ENCODE data around the gene SBNO1. TPM values are rescaled to one million over a fixed set of nuclear protein-coding genes. Genes with fewer than 3 reads are reported as not detected.
"Not testable (repeated sequence)": the region's sequence is repeated elsewhere in the genome, so short reads cannot be mapped to it uniquely, and the experiment has no call there.

SBNO1 gene
- total RNA-seq, 1 experiment from 2014 or later, result 43.8 TPM

DNA sequence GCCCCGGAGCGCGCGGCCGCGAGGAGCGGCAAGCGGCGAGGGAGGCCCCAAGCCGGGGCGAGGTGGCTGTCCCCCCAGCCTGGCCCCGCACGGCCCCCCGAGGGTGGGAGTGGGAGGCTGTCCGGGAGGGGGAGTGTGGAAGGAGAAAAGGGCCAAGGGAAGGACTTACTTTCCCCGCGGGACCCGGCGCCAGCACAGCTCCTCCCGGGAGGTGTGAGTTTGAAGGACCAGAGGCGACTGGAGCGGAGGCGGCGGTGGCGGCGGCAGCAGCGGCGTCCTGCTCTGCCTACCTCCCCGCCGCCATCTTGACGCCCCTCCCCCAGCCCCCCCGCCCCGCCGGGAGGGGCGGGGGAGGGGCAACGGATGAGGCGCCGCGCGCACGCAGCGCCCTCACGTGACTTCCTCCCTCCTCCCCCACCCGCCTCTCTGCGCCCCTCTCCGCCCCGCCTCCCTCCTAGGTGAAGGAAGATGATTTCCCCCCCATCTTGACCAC is at the start of gene SBNO1 (continued):
- TF ChIP-seq, protein P1, sequence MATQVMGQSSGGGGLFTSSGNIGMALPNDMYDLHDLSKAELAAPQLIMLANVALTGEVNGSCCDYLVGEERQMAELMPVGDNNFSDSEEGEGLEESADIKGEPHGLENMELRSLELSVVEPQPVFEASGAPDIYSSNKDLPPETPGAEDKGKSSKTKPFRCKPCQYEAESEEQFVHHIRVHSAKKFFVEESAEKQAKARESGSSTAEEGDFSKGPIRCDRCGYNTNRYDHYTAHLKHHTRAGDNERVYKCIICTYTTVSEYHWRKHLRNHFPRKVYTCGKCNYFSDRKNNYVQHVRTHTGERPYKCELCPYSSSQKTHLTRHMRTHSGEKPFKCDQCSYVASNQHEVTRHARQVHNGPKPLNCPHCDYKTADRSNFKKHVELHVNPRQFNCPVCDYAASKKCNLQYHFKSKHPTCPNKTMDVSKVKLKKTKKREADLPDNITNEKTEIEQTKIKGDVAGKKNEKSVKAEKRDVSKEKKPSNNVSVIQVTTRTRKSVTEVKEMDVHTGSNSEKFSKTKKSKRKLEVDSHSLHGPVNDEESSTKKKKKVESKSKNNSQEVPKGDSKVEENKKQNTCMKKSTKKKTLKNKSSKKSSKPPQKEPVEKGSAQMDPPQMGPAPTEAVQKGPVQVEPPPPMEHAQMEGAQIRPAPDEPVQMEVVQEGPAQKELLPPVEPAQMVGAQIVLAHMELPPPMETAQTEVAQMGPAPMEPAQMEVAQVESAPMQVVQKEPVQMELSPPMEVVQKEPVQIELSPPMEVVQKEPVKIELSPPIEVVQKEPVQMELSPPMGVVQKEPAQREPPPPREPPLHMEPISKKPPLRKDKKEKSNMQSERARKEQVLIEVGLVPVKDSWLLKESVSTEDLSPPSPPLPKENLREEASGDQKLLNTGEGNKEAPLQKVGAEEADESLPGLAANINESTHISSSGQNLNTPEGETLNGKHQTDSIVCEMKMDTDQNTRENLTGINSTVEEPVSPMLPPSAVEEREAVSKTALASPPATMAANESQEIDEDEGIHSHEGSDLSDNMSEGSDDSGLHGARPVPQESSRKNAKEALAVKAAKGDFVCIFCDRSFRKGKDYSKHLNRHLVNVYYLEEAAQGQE (IDR thresholded peaks at IDR 0.05; ENCODE audit: low read depth), result no peak
- TF ChIP-seq CEBPB (IDR thresholded peaks at IDR 0.05; ENCODE audit: low read depth), result no peak
- TF ChIP-seq POLR2A (IDR thresholded peaks at IDR 0.05; ENCODE audit: borderline replicate concordance, extremely low read depth, insufficient read depth, insufficient read length), result no peak
- TF ChIP-seq RAD21 (IDR thresholded peaks at IDR 0.05; ENCODE audit: low read depth), result no peak
- no peak for TF ChIP-seq EZH2 (IDR thresholded peaks at IDR 0.05)

DNA sequence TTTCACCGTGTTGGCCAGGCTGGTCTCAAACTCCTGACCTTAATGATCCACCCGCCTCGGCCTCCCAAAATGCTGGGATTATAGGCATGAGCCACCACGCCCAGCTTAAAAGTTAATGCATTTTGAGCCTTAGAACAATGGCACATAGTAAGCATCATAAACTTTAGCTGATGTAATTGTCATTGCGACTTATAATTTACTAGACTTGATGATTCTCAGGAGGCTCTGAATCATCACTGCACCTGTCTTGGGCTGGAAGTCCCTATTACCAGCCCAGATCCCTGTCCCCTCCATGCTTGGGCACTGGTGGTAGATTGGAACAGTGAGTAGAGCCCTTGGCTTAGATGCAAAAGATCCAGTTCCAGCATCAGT is 45.4 kb upstream of the SBNO1 start:
- ChIA-PET POLR2A (interaction anchor here (0.6 kb wide), 1 partner anchor 81 kb away, joined by 3 read pairs; no protein-coding TSS in a partner anchor), CTCF (no interaction called here), RAD21 (ENCODE audit: low non-redundant PET in 1 of 2, low total read pairs in 2 of 2, uncharacterized antibody in 2 of 2, unreplicated experiment in 2 of 2) (interaction anchor here in 1 of 2 experiments (0.8 kb wide), 1 partner anchor 42 kb away, joined by 3 read pairs; no protein-coding TSS in a partner anchor)
- no TSS peak for BruUV-seq (replicated peaks)
- no peaks in the 10 kb centered on the region for H4K20me1 ChIP-seq (ENCODE audit: insufficient read depth)
- H3K4me3 ChIP-seq (replicated peaks in 1 of 2; ENCODE audit: low read depth in 1 of 2, low read length in 2 of 2), result no peak overlapping the region
- no peak overlapping the region for H3K27ac ChIP-seq (ENCODE audit: low read depth, low read length)
- no peak for ATAC-seq
- no peaks in the 10 kb centered on the region for H3K27me3 ChIP-seq (ENCODE audit: insufficient read depth, low read length)
- H3K4me1 ChIP-seq (ENCODE audit: control insufficient read depth in 1 of 2, insufficient read depth in 2 of 2, low read length in 2 of 2), result no peaks in the 10 kb centered on the region
- H3K9me2 ChIP-seq (ENCODE audit: insufficient read depth), result no peaks in the 10 kb centered on the region
- intact Hi-C loops (cut with micrococcal nuclease), result no loop called here
- no peaks in the 10 kb centered on the region for H3K9me3 ChIP-seq (ENCODE audit: control insufficient read depth in 1 of 2, insufficient read depth in 1 of 2, low read depth in 1 of 2, low read length in 2 of 2)
- no peak overlapping the region for H3K4me2 ChIP-seq (ENCODE audit: low read length)
- H3K9ac ChIP-seq (ENCODE audit: low read length), result no peak overlapping the region
- peaks cover 0 to 13% of the 10 kb centered on the region in 2 experiments; a peak in 3 of 4 replicates for H3K36me3 ChIP-seq (ENCODE audit: control insufficient read depth in 1 of 2, insufficient read depth in 2 of 2, low read length in 2 of 2)
- no peaks in the 10 kb centered on the region for H3K79me2 ChIP-seq (ENCODE audit: insufficient read depth, low read length)
- no peak for DNase-seq (ENCODE audit: low read depth, low spot score)
- TF ChIP-seq RAD21 (IDR thresholded peaks at IDR 0.05; ENCODE audit: low read depth), result no peak
- peak; percentile 34; the same call in 1 of the 2 replicates for TF ChIP-seq POLR2AphosphoS5 (IDR thresholded peaks at IDR 0.05; ENCODE audit: low read depth, low read length)
- no peak overlapping the region for H2AFZ ChIP-seq (ENCODE audit: low read depth, low read length, poor library complexity, severe bottlenecking)

DNA sequence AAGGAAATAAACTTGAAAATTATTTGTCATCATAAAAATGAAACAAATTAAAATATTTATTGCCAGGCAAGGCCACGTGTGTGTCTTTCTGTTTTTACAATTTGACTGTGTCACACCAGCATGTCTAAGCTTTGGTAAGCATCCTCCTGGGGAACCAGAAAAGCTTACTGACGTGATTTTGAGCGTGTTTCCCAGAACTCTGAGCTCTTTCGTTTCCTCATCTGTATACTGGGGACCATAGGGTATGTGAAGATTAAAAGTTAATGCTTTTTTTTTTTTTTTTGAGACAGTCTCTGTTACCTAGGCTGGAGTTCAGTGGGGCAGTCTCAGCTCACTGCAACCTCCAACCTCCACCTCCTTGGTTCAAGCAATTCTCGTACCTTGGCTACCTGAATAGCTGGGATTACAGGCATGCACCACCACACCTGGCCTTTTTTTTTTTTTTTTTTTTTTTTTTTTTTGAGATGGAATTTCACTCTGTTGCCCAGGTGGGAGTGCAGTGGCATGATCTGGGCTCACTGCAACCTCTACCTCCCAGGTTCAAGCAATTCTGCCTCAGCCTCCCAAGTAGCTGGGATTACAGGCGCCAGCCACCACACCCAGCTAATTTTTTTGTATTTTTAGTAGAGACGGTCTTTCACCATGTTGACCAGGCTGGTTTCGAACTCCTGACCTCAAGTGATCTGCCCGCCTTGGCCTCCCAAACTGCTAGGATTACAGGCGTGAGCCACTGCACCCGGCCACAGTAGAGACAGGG is 44.8 kb upstream of the SBNO1 start:
- H3K27ac ChIP-seq (ENCODE audit: low read depth, low read length); H3K9me3 ChIP-seq (ENCODE audit: control insufficient read depth in 1 of 2, insufficient read depth in 1 of 2, low read depth in 1 of 2, low read length in 2 of 2); intact Hi-C loops (cut with micrococcal nuclease); ATAC-seq; H2AFZ ChIP-seq (ENCODE audit: low read depth, low read length, poor library complexity, severe bottlenecking); H3K4me1 ChIP-seq (ENCODE audit: control insufficient read depth in 1 of 2, insufficient read depth in 2 of 2, low read length in 2 of 2); H3K27me3 ChIP-seq (ENCODE audit: insufficient read depth, low read length); POLR2A ChIA-PET; BruUV-seq (replicated peaks); CTCF ChIA-PET; H3K79me2 ChIP-seq (ENCODE audit: insufficient read depth, low read length); H3K9me2 ChIP-seq (ENCODE audit: insufficient read depth); DNase-seq (ENCODE audit: low read depth, low spot score); H3K9ac ChIP-seq (ENCODE audit: low read length); H3K4me2 ChIP-seq (ENCODE audit: low read length); H3K4me3 ChIP-seq (replicated peaks in 1 of 2; ENCODE audit: low read depth in 1 of 2, low read length in 2 of 2); H4K20me1 ChIP-seq (ENCODE audit: insufficient read depth): not testable (repeated sequence)
- RAD21 ChIA-PET (ENCODE audit: low non-redundant PET in 1 of 2, low total read pairs in 2 of 2, uncharacterized antibody in 2 of 2, unreplicated experiment in 2 of 2), result interaction anchor here in 1 of 2 experiments (0.8 kb wide), 1 partner anchor 42 kb away, joined by 3 read pairs; no protein-coding TSS in a partner anchor
- H3K36me3 ChIP-seq (ENCODE audit: control insufficient read depth in 1 of 2, insufficient read depth in 2 of 2, low read length in 2 of 2), result peaks cover 5 to 16% of the 10 kb centered on the region in 2 experiments; a peak in 3 of 4 replicates

DNA sequence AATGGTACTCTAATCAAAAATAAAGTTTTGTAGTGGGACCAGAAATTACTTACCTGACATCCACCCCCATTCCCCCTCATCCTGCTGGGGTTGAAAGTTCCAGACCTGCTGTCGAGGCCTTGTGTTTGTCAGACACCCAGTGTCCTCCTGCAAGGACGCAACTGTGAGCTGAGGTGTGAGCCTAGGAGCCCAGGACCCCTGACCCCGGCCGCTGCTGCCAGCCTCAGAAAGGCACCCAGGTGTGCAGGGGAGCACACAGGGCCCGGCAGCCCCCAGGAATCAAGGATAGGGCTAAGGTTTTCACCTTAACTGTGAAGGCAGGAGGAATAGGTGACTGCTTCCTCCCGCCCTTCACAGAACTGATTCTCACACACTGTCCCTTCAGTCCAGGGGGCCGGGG is 44.0 kb upstream of the SBNO1 start:
- H3K27ac ChIP-seq (ENCODE audit: low read depth, low read length); H3K4me2 ChIP-seq (ENCODE audit: low read length); H3K9me2 ChIP-seq (ENCODE audit: insufficient read depth); H3K4me1 ChIP-seq (ENCODE audit: control insufficient read depth in 1 of 2, insufficient read depth in 2 of 2, low read length in 2 of 2); H3K9me3 ChIP-seq (ENCODE audit: control insufficient read depth in 1 of 2, insufficient read depth in 1 of 2, low read depth in 1 of 2, low read length in 2 of 2); H4K20me1 ChIP-seq (ENCODE audit: insufficient read depth); H2AFZ ChIP-seq (ENCODE audit: low read depth, low read length, poor library complexity, severe bottlenecking); RAD21 ChIA-PET (ENCODE audit: low non-redundant PET in 1 of 2, low total read pairs in 2 of 2, uncharacterized antibody in 2 of 2, unreplicated experiment in 2 of 2); intact Hi-C loops (cut with micrococcal nuclease); DNase-seq (ENCODE audit: low read depth, low spot score); CTCF ChIA-PET; ATAC-seq; H3K9ac ChIP-seq (ENCODE audit: low read length); H3K27me3 ChIP-seq (ENCODE audit: insufficient read depth, low read length); H3K4me3 ChIP-seq (replicated peaks in 1 of 2; ENCODE audit: low read depth in 1 of 2, low read length in 2 of 2); H3K79me2 ChIP-seq (ENCODE audit: insufficient read depth, low read length); POLR2A ChIA-PET: not testable (repeated sequence)
- BruUV-seq (replicated peaks), result TSS peak; percentile 54
- H3K36me3 ChIP-seq (ENCODE audit: control insufficient read depth in 1 of 2, insufficient read depth in 2 of 2, low read length in 2 of 2), result peaks cover 13 to 24% of the 10 kb centered on the region in 2 experiments; a peak in 3 of 4 replicates

Measured in HCT116 (cell line).